HG03460 (cell line): ENCODE results near the gene FUT9.
"Not testable (repeated sequence)": the region's sequence is repeated elsewhere in the genome, so short reads cannot be mapped to it uniquely, and the experiment has no call there.

Source experiments
- ATAC-seq: cut with Tn5 transposase; IDR thresholded peaks from one replicate; pipeline ENCODE4 v1.9.1; 2021; ENCODE audit not compliant: unreplicated experiment

Gene FUT9

GRCh38 chr6:96171112-96171511 lies 155.3 kb downstream of the FUT9 start:
- no peak for ATAC-seq

- ATAC-seq: no peak
Observed at GRCh38 chr6:96184798-96185197, 169.0 kb downstream of the FUT9 start.

GRCh38 chr6:96186094-96186493 lies 170.3 kb downstream of the FUT9 start:
- ATAC-seq: no peak

- ATAC-seq: no peak
Observed at GRCh38 chr6:96186516-96187195, 170.9 kb downstream of the FUT9 start.

- ATAC-seq: no peak
Observed at GRCh38 chr6:96194675-96195074, 178.9 kb downstream of the FUT9 start.

- ATAC-seq: no peak
Observed at GRCh38 chr6:96195272-96195671, 179.5 kb downstream of the FUT9 start.

GRCh38 chr6:96196633-96197032 lies 180.9 kb downstream of the FUT9 start:
- no peak for ATAC-seq

GRCh38 chr6:96197241-96197640 lies 181.5 kb downstream of the FUT9 start:
- no peak for ATAC-seq

GRCh38 chr6:96202571-96202970 lies 186.8 kb downstream of the FUT9 start:
- no peak for ATAC-seq

- ATAC-seq: no peak
Observed at GRCh38 chr6:96211341-96211740, 195.6 kb downstream of the FUT9 start.

GRCh38 chr6:96212066-96212465 lies 196.3 kb downstream of the FUT9 start:
- ATAC-seq: no peak

- no peak for ATAC-seq
Observed at GRCh38 chr6:96213784-96214183, 198.0 kb downstream of the FUT9 start.

- ATAC-seq: no peak
Observed at GRCh38 chr6:96223695-96224094, 207.9 kb downstream of the FUT9 start.

- ATAC-seq: no peak
Observed at GRCh38 chr6:96227135-96227534, 211.4 kb downstream of the FUT9 start.

GRCh38 chr6:96234444-96234843 lies 218.7 kb downstream of the FUT9 start:
- no peak for ATAC-seq

- ATAC-seq: no peak
Observed at GRCh38 chr6:96235927-96236326, 220.2 kb downstream of the FUT9 start.

- no peak for ATAC-seq
Observed at GRCh38 chr6:96236471-96236870, 220.7 kb downstream of the FUT9 start.

- ATAC-seq: no peak
Observed at GRCh38 chr6:96237638-96238347, 222.0 kb downstream of the FUT9 start.

GRCh38 chr6:96246563-96246962 lies 230.8 kb downstream of the FUT9 start:
- ATAC-seq: no peak

- no peak for ATAC-seq
Observed at GRCh38 chr6:96249755-96250154, 234.0 kb downstream of the FUT9 start.

- ATAC-seq: no peak
Observed at GRCh38 chr6:96257751-96258150, 242.0 kb downstream of the FUT9 start.

GRCh38 chr6:96260787-96261430 lies 245.1 kb downstream of the FUT9 start:
- not testable (repeated sequence) for ATAC-seq
